Uterus (tissue), 4 donors: ENCODE data around the gene UBE2D3. TPM values are rescaled to one million over a fixed set of nuclear protein-coding genes. Genes with fewer than 3 reads are reported as not detected.

ENCODE experiments used
- DNase-seq, 2 donors: peaks; one replicate each; pipeline ENCODE4 v3.0.0-alpha.2; 2019 to 2020
- H3K27ac ChIP-seq, 2 donors: fragments of 200-600 bp; sonication (generic); 1 replicate in 1 of 2; 2 replicates in 1 of 2; pipeline ENCODE4 v1.5.1; 2016 to 2018
- H3K27me3 ChIP-seq, 2 donors: fragments of 200-600 bp; sonication (generic); one replicate each; pipeline ENCODE4 v1.5.1; 2018 to 2019; ENCODE audit warnings: control low read depth in 1 of 2
- H3K36me3 ChIP-seq, 2 donors: fragments of 200-600 bp; sonication (generic); one replicate each; pipeline ENCODE4 v1.5.1; 2019; ENCODE audit warnings: control low read depth in 1 of 2
- H3K4me1 ChIP-seq, 2 donors: fragments of 200-600 bp; sonication (generic); one replicate each; pipeline ENCODE4 v1.5.1; 2018 to 2019; ENCODE audit warnings: control low read depth in 1 of 2
- H3K4me3 ChIP-seq, 2 donors: fragments of 200-600 bp; sonication (generic); 1 replicate in 1 of 2; 2 replicates in 1 of 2; pipeline ENCODE4 v1.5.1; 2018 to 2019; ENCODE audit warnings: mild to moderate bottlenecking in 1 of 2
- H3K9me3 ChIP-seq, 2 donors: fragments of 200-600 bp; sonication (generic); one replicate each; pipeline ENCODE4 v1.5.1; 2019; ENCODE audit warnings: control low read depth in 1 of 2
- POLR2A ChIP-seq, 2 donors: fragments of 450-650 bp; IDR thresholded peaks; one replicate each; pipeline ENCODE4 v1.6.1; 2016; ENCODE audit warnings: antibody characterized with exemption in 2 of 2, mild to moderate bottlenecking in 1 of 2, moderate library complexity in 1 of 2
- intact Hi-C: fragments of 100-400 bp; cut with DNase I; formaldehyde crosslinking; loops from one replicate; pipeline ENCODE4 v1.15.1; 2023; ENCODE audit warnings: low total_unique reads
- small RNA-seq: library from RNA; depleted of rRNA; stranded (forward); fragments of <200 nt; gene quantifications from one replicate; pipeline ENCODE3, GENCODE V24; 2016
- total RNA-seq, 4 donors: library from RNA; depleted of rRNA in 3 of 4; stranded (reverse); fragments of >200 nt in 3 of 4; gene quantifications; one replicate each; pipeline versions ENCODE4 v1.1.0 to v1.2.4, GENCODE V29; 2014 to 2023
- TF ChIP-seq, protein P1 (sequence below), 4 experiments: fragments of 200-600 bp in 2 of 4; fragments of 450-650 bp in 2 of 4; sonication (generic) in 2 of 4; IDR thresholded peaks; one replicate each; pipeline ENCODE4 v1.5.1; 2016 to 2019; ENCODE audit warnings: antibody characterized with exemption in 4 of 4, mild to moderate bottlenecking in 2 of 4, moderate library complexity in 1 of 4
- donor health status: DM: yes; HTN: yes; CAD: no.

UBE2D3 gene
- total RNA-seq, 4 donors from 2014 or later, result 261 to 496 (median 294) TPM

DNA sequence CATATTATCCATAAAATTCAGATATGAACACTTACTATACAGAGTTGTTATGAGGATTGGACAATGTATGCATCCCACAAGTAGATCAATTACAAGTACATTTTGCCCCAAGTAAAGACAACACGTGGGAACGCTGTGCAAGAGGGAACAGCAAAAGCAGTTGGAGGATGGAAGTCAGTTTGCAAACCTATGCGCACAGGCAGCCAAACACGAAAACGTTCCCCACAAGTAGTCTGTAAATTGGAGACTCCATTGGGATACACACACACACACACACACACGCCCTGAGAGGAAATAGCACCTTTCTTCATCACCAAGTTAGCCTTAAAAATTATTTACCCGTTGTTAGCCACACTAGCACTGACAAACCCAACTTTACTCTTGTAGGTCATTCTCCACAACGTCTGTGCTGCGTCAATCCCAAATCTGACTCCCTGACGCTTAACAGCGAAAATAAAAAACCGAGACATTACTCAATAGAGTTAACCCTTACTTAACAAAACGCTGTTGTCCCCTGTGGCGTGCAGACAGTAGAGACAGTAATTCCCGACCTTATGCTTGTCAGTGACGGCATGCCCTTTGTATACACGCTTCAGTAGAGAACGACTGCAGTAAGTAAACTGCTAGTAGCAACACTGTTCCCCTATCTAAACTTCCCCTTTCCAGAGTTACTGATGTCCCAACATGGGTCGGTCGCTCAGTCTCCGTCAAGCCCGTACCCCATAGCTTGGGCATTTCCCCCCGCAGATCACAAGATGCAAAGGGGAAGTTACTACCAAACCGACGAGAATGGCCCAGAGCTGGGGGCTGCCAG, 67.3 kb downstream of the UBE2D3 start:
- H3K4me1 ChIP-seq, result no peaks in the 10 kb centered on the region
- H3K27ac ChIP-seq, result peak overlapping the region; percentile 69 to 71
- H3K4me3 ChIP-seq, result peak overlapping the region; percentile 64 to 66
- no peaks in the 10 kb centered on the region for H3K27me3 ChIP-seq
- no peaks in the 10 kb centered on the region for H3K36me3 ChIP-seq
- peak; percentile 20 to 35 for DNase-seq
- TF ChIP-seq, protein P1, sequence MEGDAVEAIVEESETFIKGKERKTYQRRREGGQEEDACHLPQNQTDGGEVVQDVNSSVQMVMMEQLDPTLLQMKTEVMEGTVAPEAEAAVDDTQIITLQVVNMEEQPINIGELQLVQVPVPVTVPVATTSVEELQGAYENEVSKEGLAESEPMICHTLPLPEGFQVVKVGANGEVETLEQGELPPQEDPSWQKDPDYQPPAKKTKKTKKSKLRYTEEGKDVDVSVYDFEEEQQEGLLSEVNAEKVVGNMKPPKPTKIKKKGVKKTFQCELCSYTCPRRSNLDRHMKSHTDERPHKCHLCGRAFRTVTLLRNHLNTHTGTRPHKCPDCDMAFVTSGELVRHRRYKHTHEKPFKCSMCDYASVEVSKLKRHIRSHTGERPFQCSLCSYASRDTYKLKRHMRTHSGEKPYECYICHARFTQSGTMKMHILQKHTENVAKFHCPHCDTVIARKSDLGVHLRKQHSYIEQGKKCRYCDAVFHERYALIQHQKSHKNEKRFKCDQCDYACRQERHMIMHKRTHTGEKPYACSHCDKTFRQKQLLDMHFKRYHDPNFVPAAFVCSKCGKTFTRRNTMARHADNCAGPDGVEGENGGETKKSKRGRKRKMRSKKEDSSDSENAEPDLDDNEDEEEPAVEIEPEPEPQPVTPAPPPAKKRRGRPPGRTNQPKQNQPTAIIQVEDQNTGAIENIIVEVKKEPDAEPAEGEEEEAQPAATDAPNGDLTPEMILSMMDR (IDR thresholded peaks at IDR 0.05), result no peak
- no peak for TF ChIP-seq POLR2A (IDR thresholded peaks at IDR 0.05)
- H3K9me3 ChIP-seq, result no peaks in the 10 kb centered on the region
- intact Hi-C loops, result loop anchor here (10.0 kb wide), 1 partner anchor 65 kb away; the partner anchor contains the start of gene UBE2D3

DNA sequence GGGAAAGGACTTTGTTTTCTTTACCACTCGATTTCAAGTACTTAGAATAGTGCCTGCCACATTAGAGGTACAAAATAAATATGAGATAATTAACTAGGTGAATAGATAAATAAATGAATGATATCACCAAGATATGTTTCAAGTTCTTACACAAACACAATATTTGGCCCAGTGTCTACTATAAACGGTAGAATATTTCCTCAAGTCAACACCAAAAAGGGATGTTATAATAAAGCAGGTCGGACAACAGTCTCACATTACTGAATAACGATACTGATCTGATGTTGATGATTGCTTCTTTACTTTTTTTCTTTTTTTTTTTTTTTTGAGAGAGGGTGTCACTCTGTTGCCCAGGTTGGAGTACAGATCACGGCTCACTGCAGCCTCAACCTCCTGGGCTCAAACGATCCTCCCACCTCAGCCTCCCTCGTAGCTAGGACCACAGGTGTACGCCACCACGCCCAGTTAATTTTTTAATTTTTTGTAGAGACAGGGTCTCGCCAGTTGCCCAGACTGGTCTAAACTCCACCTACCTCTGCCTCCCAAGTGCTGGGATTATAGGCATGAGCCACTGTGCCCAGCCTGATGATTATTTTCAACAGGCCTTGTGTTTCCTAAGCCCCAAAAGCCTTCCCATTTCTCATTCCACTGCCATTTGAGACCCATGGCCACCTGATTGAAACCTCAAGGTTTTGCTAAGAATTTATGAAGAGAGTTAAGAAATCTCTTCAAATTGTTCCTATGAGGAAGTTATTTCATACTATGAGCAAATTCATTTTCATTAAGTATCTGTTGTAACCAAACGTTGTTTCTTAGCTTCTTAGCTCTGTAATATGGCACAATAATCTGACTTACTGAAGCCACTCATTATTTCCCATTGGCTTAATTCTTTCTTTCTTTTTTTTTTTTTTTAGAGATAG, 68.8 kb downstream of the UBE2D3 start:
- TF ChIP-seq POLR2A (IDR thresholded peaks at IDR 0.05), result no peak
- H3K27ac ChIP-seq, result no peak overlapping the region
- intact Hi-C loops, result no loop called here

DNA sequence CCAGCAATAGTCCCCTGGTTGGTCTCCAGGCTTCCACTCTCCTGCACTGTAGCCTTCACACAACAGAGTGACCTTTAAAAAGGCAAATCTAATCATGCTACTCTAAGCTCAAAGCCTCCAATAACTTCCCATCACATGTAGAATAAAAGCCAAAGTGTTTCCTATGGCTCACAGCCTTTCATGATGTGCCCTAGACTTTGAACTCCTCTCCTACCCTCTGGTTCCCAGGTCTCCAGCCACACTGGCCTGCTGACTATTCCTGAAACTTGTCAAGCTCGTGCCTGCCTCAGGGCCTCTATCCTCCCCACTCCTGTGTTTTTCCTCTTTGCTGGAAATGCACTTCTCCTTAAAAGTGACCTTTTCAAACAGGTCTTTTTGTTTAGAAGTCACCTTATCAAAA, 69.7 kb downstream of the UBE2D3 start:
- Histone ChIP-seq H3K27ac (no peak overlapping the region), H3K36me3 (no peaks in the 10 kb centered on the region), H3K27me3 (no peaks in the 10 kb centered on the region), H3K4me3 (no peak overlapping the region), H3K4me1 (no peaks in the 10 kb centered on the region), H3K9me3 (no peaks in the 10 kb centered on the region)
- TF ChIP-seq, protein P1 (IDR thresholded peaks at IDR 0.05), result no peak
- TF ChIP-seq POLR2A (IDR thresholded peaks at IDR 0.05), result no peak
- DNase-seq, result no peak
- intact Hi-C loops, result no loop called here

More for the DNA sequence above, 68.8 kb downstream of the UBE2D3 start:
- Histone ChIP-seq H3K4me1 (no peaks in the 10 kb centered on the region), H3K36me3 (no peaks in the 10 kb centered on the region), H3K4me3 (no peak overlapping the region), H3K27me3 (no peaks in the 10 kb centered on the region), H3K9me3 (no peaks in the 10 kb centered on the region)
- no peak for DNase-seq

DNA sequence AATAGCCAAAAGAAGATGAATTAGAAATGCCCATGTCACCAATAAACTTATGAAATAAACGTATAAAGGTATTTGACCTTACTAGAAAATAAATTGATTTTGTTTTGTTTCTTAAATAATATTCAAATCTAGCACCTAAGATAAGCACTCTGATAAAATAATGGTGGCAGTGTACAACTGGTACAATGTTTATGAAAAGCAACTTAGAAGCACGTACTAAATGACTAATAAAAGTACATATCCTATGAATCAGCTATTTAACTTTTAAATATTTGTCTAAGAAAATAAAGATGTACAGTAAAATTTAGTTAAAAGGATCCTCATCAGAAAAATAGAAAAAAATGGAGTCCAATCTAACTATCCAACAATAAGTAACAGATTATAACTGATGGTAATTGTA, 73.3 kb downstream of the UBE2D3 start:
- Histone ChIP-seq H3K4me1 (no peaks in the 10 kb centered on the region), H3K9me3 (no peaks in the 10 kb centered on the region), H3K27ac (no peak overlapping the region), H3K27me3 (no peaks in the 10 kb centered on the region), H3K4me3 (no peak overlapping the region), H3K36me3 (no peaks in the 10 kb centered on the region)
- TF ChIP-seq, protein P1 (IDR thresholded peaks at IDR 0.05), result no peak
- TF ChIP-seq POLR2A (IDR thresholded peaks at IDR 0.05), result no peak
- no peak for DNase-seq
- intact Hi-C loops, result no loop called here

DNA sequence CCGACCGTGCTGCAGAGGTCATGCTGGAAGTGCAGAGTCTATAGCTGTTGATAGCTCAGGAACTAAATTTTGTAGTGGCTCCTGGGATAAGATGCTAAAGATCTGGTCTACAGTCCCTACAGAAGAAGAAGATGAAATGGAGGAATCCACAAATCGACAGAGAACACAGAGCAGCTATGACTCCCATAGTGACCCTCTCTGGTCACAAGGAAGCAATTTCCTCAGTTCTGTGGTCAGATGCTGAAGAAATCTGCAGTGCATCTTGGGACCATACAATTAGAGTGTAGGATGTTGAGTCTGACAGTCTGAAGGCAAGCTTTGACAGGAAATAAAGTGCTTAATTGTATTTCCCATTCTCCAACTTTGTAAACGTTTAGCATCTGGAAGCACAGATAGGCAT, 75.4 kb downstream of the UBE2D3 start:
- Histone ChIP-seq H3K27me3 (no peaks in the 10 kb centered on the region), H3K4me3 (no peak overlapping the region), H3K36me3 (no peaks in the 10 kb centered on the region), H3K27ac (no peak overlapping the region), H3K4me1 (no peaks in the 10 kb centered on the region), H3K9me3 (no peaks in the 10 kb centered on the region)
- intact Hi-C loops, result no loop called here
- DNase-seq, result no peak
- TF ChIP-seq, protein P1 (IDR thresholded peaks at IDR 0.05), result no peak
- TF ChIP-seq POLR2A (IDR thresholded peaks at IDR 0.05), result no peak

Small RNAs within 50 kb of the gene (small RNA-seq; reads per million reads assigned to genes)
- not detected for gene RNU7-151P

Other genes with a start within 250 kb of the UBE2D3 start
- gene MANBA, start 66.6 kb downstream of the UBE2D3 start, total RNA-seq, result 10 to 100 TPM in 2 of 4 donors, 1 to 10 TPM in 2; 6.4 to 41.5 (median 17.8) TPM
- gene CISD2, start 41.4 kb upstream of the UBE2D3 start, total RNA-seq, result 10 to 100 TPM in 3 of 4 donors, 1 to 10 TPM in 1; 3.8 to 30.0 (median 19.4) TPM
- 1 to 10 TPM in 2 of 4 donors, under 1 TPM in 1, not detected in 1; 0.59 to 4.8 (median 2.5) TPM for gene SLC9B1, start 192.2 kb upstream of the UBE2D3 start, total RNA-seq
- gene SLC9B2, start 249.2 kb upstream of the UBE2D3 start, total RNA-seq, result 10 to 100 TPM in 3 of 4 donors, under 1 TPM in 1; 0.59 to 26.9 (median 25.6) TPM